Neutrophil (primary cell): ENCODE results near the gene AMBRA1.

Experiments
- H3K27ac ChIP-seq: fragments of 200-600 bp; sonication (generic); 2 replicates; pipeline ENCODE4 v1.5.1; 2016; ENCODE audit warnings: mild to moderate bottlenecking, moderate library complexity
- H3K27me3 ChIP-seq: fragments of 200-600 bp; sonication (generic); 2 replicates; pipeline ENCODE4 v1.6.0; 2016; ENCODE audit warnings: mild to moderate bottlenecking
- H3K36me3 ChIP-seq: fragments of 200-600 bp; sonication (generic); 2 replicates; pipeline ENCODE4 v1.5.1; 2017
- H3K4me1 ChIP-seq, 2 experiments: fragments of 200-600 bp in 1 of 2; sonication (generic) in 1 of 2; 1 replicate in 1 of 2; 2 replicates in 1 of 2; pipeline versions ENCODE4 v1.5.1 to v1.6.1; 2013 to 2016; ENCODE audit warnings: low read depth in 1 of 2, low read length in 1 of 2, mild to moderate bottlenecking in 1 of 2, moderate library complexity in 1 of 2; ENCODE audit not compliant: control insufficient read depth in 1 of 2, insufficient read depth in 1 of 2
- H3K4me3 ChIP-seq, 2 experiments: fragments of 200-600 bp in 1 of 2; sonication (generic) in 1 of 2; 1 replicate in 1 of 2; 2 replicates in 1 of 2; pipeline ENCODE4 v1.5.1; 2013 to 2016; ENCODE audit warnings: low read depth in 1 of 2, low read length in 1 of 2, mild to moderate bottlenecking in 1 of 2, moderate library complexity in 1 of 2
- H3K9me3 ChIP-seq: fragments of 200-600 bp; sonication (generic); 2 replicates; pipeline ENCODE4 v1.5.1; 2016
- CTCF ChIP-seq: fragments of 200-600 bp; sonication (generic); IDR thresholded peaks from 2 replicates; pipeline ENCODE4 v1.5.1; 2016; ENCODE audit warnings: antibody characterized with exemption

The AMBRA1 gene

GRCh38 chr11:46485856-46486443 is 107.9 kb downstream of the AMBRA1 start:
- Histone ChIP-seq H3K4me1 (peaks cover 9 to 13% of the 10 kb centered on the region in 2 experiments), H3K36me3 (peaks cover 4% of the 10 kb centered on the region), H3K27me3 (no peaks in the 10 kb centered on the region), H3K9me3 (no peaks in the 10 kb centered on the region), H3K27ac (no peak overlapping the region), H3K4me3 (no peak overlapping the region)
- no peak for TF ChIP-seq CTCF

- Histone ChIP-seq H3K4me3 (no peak overlapping the region), H3K4me1 (peaks cover 9% of the 10 kb centered on the region in 2 experiments), H3K9me3 (no peaks in the 10 kb centered on the region), H3K27me3 (no peaks in the 10 kb centered on the region), H3K27ac (no peak overlapping the region), H3K36me3 (peaks cover 4% of the 10 kb centered on the region)
- TF ChIP-seq CTCF: no peak
Measured at GRCh38 chr11:46484101-46484500, 109.7 kb downstream of the AMBRA1 start.

GRCh38 chr11:46480909-46481308 is 112.9 kb downstream of the AMBRA1 start:
- no peak overlapping the region for H3K4me3 ChIP-seq
- H3K27me3 ChIP-seq: no peaks in the 10 kb centered on the region
- no peak overlapping the region for H3K27ac ChIP-seq
- no peak for TF ChIP-seq CTCF
- peaks cover 4% of the 10 kb centered on the region for H3K36me3 ChIP-seq
- H3K9me3 ChIP-seq: no peaks in the 10 kb centered on the region
- no peaks in the 10 kb centered on the region for H3K4me1 ChIP-seq

- Histone ChIP-seq H3K4me3 (no peak overlapping the region), H3K4me1 (no peaks in the 10 kb centered on the region), H3K27ac (no peak overlapping the region), H3K36me3 (peaks cover 4% of the 10 kb centered on the region), H3K27me3 (no peaks in the 10 kb centered on the region), H3K9me3 (no peaks in the 10 kb centered on the region)
- TF ChIP-seq CTCF: no peak
Measured at GRCh38 chr11:46480166-46480726, 113.6 kb downstream of the AMBRA1 start.

GRCh38 chr11:46479601-46480000 is 114.2 kb downstream of the AMBRA1 start:
- Histone ChIP-seq H3K9me3 (no peaks in the 10 kb centered on the region), H3K27me3 (no peaks in the 10 kb centered on the region), H3K4me1 (no peaks in the 10 kb centered on the region), H3K36me3 (peaks cover 4% of the 10 kb centered on the region), H3K27ac (no peak overlapping the region), H3K4me3 (no peak overlapping the region)
- TF ChIP-seq CTCF: no peak
